ENCODE measurements around the gene GRXCR2.

The GRXCR2 gene

DNA sequence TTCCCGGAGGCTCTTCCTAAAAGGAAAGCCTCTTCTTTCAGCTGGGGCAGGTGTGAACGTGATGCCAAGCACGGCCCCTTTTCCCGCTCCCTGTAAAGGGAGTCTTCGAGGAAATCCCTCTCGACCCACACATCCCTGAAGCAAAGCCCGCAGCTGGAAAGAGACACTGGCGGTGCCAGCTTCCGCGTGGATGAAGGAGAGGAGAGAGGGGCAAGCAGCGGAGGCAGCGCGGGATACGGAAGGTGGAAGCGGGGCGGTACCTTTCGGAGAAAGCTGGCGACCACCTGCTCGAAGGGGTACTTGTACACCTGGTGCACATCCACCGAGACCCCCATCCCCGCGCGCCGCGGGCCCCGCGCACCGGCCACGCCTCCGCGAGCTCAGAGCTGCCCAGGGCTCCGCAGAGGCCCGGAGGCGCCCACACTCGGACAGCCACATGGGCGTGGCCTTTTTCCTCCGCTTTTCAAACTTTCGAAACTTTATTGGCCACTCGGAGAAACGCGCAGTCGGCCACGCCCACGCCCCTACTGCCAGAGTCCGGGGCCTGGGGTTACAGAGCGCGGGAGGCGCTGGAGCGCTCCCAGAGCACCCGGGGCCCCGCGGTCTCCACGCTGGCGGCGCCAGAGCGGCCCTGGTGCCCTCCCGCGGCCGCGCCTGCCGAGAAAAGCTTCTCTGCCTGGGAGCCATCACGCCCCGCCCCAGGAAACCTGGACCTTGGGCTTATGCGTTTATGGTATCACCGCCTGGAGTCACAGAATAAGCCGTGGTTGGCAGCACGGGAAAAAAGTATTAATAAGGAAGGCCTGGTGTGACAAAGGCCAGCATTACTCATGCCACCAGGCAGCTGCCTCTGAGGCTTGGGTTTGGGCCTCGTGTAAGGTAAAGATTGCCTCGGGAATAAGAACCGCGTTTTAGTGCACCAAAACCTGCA lies 37.6 kb downstream of the GRXCR2 start, which contains the start of gene PRELID2:
Gene PRELID2 (minus strand): TSS at position 426 of the 931 bp plus-strand sequence. CDS start 91 bp downstream, at position 335.
- DNase-seq, result no peak

- DNase-seq, result no peak
Measured at GRCh38 chr5:145834554-145834916, 38.3 kb downstream of the GRXCR2 start.

- DNase-seq, result no peak
Measured at GRCh38 chr5:145833631-145834200, 39.1 kb downstream of the GRXCR2 start.

- DNase-seq, result no peak
Measured at GRCh38 chr5:145830594-145830993, 42.2 kb downstream of the GRXCR2 start.

DNA sequence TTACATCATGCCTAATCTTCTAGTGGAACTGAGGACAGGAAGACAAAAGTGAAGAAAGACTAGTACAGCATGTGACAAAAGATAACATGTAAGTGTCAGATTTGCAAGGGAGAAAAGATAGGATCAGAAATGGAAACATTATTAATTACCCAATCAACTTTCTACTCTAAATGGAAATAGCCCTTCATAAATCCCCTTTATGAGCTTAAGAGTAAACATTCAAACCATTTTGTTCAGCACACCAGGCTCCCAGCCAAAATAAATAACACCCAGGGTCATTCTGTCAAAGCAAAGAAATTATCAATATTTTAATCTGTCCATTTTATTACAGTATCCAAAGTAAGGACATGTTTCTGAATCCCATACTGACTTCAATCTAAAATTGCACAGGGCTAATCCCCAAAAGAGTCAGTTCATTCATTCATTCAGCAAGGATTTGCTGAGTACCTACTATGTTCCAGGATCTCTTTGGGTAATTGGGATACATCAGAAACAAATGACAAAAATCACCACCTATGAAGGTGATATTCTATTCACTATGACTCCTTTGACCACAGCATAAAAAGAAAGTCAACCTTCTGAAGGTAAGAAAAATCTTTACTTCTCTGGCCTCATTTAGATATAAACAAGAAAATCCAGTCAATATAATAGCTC lies 43.0 kb downstream of the GRXCR2 start:
- DNase-seq, result no peak

DNA sequence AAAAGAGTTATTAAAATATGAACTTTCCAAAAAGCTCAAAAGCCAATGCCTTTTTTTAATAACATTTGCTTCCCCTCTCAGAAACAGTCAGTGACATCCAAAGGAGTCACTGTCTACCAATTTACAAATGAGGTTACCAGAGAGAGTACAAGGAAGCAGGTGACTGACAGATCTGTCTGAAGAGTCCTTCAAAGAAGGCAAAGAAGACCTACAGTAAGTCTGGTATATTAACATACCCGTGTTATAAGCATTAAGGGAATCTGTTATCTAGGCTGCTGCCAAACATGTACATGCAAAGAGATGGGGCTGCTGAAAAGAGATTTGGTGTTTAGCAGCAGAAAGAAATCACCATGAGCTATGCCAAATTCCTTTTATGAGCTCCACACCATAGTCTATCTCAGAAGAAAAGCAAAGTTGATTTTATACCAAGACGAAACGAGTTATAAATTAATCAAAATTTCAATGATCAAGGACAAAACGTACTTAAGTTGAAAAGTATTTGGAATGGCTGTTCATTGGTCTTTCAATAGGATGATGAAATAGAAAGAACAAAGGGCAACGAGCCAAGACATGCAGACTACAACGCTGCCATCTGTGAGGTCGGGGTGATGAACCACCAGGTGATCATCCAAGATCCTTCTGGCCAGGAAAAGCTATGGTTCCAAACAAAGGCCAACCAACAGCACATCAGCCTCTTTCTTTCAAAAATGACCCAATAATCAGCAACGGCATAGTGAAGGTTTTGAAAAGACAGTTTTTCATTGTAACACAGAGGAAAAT lies 45.7 kb downstream of the GRXCR2 start:
- DNase-seq, result no peak

DNA sequence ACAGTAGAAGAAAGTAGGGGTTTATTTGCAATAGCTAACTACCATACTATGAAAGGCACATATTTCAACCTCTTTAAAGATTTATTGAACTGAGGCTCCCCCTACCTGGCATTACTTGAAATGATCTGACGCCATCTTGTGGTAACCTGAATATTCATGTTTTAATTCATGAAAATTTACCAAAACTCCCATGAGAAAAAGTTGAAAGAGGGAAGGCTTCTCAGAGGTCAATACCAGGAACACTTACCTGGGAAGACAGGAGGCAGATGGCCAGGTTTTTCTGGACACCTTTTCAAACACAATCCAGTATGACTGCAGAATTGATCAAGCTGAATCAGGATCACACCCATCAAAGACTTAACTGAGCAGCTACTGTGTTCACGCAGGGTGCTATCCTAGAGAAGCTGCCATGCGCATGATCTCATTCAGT lies 47.0 kb downstream of the GRXCR2 start:
- no peak for DNase-seq

DNA sequence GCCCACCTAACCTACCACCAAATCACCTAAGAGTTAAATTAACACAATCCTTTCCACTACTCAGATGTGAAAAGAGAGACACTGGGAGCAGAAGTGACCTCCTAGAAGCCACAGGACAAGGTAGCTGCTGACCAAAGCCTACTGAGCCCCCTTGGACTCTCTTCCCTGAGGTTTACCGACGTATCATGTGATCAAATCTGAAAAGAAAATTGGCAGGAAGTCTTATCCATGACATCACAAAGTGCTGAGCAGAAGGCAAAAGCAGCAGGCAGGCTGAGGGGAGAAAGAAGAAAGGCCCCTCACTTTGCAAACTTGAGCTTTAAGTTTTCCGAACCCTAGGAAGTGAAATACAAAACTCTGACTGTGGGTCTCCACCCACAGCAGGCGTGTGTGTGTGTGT lies 48.8 kb downstream of the GRXCR2 start:
- no peak for DNase-seq

DNA sequence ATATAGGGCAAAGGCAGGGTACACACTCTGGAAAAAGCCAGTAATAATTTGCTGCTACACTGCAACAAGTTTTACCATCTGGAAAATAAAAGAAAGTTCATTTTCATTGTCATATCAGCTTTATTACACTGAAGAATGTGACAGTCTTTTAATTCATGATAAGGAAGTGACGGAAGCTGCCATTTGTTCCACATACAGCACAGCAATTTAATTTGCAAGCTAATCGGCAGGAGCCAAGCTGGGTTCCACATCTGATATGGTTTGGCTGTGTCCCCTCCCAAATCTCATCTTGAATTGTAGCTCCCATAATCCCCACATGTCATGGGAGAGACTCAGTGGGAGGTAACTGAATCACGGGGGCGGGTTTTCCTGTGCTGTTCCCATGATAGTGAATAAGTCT lies 54.2 kb downstream of the GRXCR2 start:
- DNase-seq, result no peak

GRCh38 chr5:145812877-145813276 lies 59.9 kb downstream of the GRXCR2 start:
- DNase-seq, result no peak

DNA sequence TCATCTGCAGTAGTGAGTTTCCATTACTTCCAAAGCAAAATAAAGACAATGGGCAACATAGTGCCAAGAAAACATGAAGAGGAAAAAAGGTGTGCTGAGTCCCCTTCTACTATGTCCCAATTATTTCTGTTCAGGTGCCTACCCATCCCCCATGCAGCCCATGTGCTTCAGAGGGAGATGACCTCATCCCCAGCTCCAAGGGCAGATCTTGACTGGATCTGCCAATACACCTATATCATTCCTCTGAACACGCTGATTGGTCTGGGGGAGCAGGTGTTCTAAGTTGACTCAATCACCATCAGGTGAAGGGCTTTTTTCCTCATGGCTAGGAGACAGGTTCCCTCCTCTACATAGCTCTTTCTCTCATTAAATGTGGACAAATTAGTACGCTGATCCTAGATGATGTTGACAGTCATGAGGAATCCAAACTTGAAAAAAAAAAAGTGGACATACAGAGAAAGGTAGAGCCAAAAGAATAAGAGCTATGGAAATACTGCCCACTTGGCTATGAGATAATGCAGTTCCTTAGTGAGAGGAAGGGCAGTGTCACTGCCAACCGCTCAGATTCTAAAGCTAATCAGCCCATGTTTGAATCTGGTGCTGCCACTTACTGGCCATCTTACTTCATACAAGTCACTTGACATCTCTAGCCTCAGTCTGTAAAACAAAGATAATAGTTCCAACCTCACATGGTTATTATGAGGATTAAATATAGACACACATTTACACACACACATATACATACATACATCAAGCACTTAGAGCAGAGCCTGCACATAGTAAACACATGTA lies 60.8 kb downstream of the GRXCR2 start:
- no peak for DNase-seq

All from NCI-H2171 (cell line).